ENCODE results near the gene CFDP1.

DNA sequence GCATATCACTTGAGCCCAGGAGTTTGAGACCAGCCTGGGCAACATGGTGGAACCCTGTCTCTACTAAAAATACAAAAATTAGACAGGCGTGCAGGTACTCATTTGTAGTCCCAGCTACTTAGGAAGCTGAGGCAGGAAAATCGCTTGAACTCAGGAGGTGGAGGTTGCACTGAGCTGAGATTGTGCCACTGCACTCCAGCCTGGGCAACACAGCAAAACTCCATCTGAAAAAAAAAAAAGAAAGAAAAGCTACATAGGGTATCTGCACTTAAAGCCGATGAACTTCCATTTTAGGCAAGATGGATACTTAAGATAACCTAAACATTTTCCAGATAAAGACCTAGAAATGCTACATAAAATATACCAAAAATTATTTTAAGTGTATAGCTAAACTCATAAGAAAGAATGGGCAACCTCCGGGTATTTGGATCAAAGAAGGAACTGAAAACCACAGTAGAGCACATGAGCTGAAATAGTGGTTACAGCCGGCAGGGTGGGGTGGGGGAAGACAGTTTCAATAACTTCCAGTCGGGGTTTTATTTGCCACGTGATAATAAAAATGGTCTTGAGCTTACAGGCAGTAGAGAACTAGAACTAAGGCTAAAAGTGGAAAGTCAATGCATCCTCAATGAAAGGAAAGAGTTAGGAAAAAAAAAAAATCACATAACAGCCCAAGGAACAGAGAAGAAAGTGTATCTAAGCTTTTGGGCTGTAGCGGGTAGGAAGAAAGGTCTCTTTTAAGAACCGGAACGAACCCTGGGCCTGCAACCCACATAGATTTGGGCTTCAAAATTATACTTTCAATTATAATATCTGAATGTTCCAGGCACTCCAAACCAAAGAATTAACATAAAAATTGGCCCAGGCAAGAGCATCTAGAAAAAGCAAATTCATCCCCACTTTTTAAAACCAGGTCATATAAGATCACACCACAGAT, 53.1 kb downstream of the CFDP1 start:
- TF ChIP-seq, protein P1, sequence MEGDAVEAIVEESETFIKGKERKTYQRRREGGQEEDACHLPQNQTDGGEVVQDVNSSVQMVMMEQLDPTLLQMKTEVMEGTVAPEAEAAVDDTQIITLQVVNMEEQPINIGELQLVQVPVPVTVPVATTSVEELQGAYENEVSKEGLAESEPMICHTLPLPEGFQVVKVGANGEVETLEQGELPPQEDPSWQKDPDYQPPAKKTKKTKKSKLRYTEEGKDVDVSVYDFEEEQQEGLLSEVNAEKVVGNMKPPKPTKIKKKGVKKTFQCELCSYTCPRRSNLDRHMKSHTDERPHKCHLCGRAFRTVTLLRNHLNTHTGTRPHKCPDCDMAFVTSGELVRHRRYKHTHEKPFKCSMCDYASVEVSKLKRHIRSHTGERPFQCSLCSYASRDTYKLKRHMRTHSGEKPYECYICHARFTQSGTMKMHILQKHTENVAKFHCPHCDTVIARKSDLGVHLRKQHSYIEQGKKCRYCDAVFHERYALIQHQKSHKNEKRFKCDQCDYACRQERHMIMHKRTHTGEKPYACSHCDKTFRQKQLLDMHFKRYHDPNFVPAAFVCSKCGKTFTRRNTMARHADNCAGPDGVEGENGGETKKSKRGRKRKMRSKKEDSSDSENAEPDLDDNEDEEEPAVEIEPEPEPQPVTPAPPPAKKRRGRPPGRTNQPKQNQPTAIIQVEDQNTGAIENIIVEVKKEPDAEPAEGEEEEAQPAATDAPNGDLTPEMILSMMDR (IDR thresholded peaks at IDR 0.05; ENCODE audit: extremely low read depth in 1 of 2, insufficient read depth in 1 of 2, low read depth in 1 of 2, low read length in 2 of 2), result no peak
- TF ChIP-seq POLR2A (IDR thresholded peaks at IDR 0.05; ENCODE audit: low read depth, low read length) (no peak), GATA2 (IDR thresholded peaks at IDR 0.05; ENCODE audit: insufficient read depth, insufficient read length, low read depth, low read length) (no peak), EZH2 (IDR thresholded peaks at IDR 0.05; ENCODE audit: borderline replicate concordance, low read depth, low read length, severe bottlenecking) (no peak), POLR2AphosphoS5 (IDR thresholded peaks at IDR 0.05; ENCODE audit: insufficient read depth, low read depth, low read length) (no peak), JUN (IDR thresholded peaks at IDR 0.05; ENCODE audit: borderline replicate concordance, insufficient read depth, insufficient read length, low read depth) (no peak), FOS (IDR thresholded peaks at IDR 0.05; ENCODE audit: borderline replicate concordance, insufficient read depth, low read length) (no peak)
- TF ChIP-seq, protein P2, sequence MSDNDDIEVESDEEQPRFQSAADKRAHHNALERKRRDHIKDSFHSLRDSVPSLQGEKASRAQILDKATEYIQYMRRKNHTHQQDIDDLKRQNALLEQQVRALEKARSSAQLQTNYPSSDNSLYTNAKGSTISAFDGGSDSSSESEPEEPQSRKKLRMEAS (IDR thresholded peaks at IDR 0.05; ENCODE audit: insufficient read depth, insufficient read length), result no peak
